SK-N-SH treated with all-trans-retinoic acid at 6 μM for 48 hours (cell line): ENCODE results near the gene KCTD20.
"Not testable (repeated sequence)": the region's sequence is repeated elsewhere in the genome, so short reads cannot be mapped to it uniquely, and the experiment has no call there.

Source experiments
- BACH2 ChIP-seq: fragments of 250-450 bp; sonication (Bioruptor Pico); IDR thresholded peaks from 2 replicates; pipeline ENCODE4 v1.9.0; 2021; ENCODE audit warnings: mild to moderate bottlenecking, borderline replicate concordance
- CSRNP3 ChIP-seq: fragments of 250-450 bp; sonication (Bioruptor Pico); IDR thresholded peaks from 2 replicates; pipeline ENCODE4 v1.5.1; 2021; ENCODE audit warnings: mild to moderate bottlenecking, moderate library complexity
- GLIS3 ChIP-seq: fragments of 250-450 bp; sonication (Bioruptor Pico); IDR thresholded peaks from 2 replicates; pipeline ENCODE4 v1.5.0; 2020; ENCODE audit warnings: mild to moderate bottlenecking, moderate library complexity
- ISL1 ChIP-seq: fragments of 250-450 bp; sonication (Bioruptor Pico); IDR thresholded peaks from 2 replicates; pipeline ENCODE4 v2.1.2; 2022; ENCODE audit warnings: mild to moderate bottlenecking, moderate library complexity
- PATZ1 ChIP-seq: fragments of 250-450 bp; sonication (Bioruptor Pico); IDR thresholded peaks from 2 replicates; pipeline ENCODE4 v1.8.0; 2020; ENCODE audit warnings: mild to moderate bottlenecking, moderate library complexity, borderline replicate concordance
- POU6F1 ChIP-seq: fragments of 250-450 bp; sonication (Bioruptor Pico); IDR thresholded peaks from 2 replicates; pipeline ENCODE4 v1.8.0; 2021; ENCODE audit warnings: low read depth, mild to moderate bottlenecking, moderate library complexity, borderline replicate concordance
- RARB ChIP-seq: fragments of 250-450 bp; sonication (Bioruptor Pico); IDR thresholded peaks from 2 replicates; pipeline ENCODE4 v1.8.0; 2021; ENCODE audit warnings: mild to moderate bottlenecking, moderate library complexity
- SNAI2 ChIP-seq: fragments of 250-450 bp; sonication (Bioruptor Pico); IDR thresholded peaks from 2 replicates; pipeline ENCODE4 v1.5.0; 2020; ENCODE audit warnings: mild to moderate bottlenecking, moderate library complexity
- TSHZ2 ChIP-seq: fragments of 250-450 bp; sonication (Bioruptor Pico); IDR thresholded peaks from 2 replicates; pipeline ENCODE4 v1.5.0; 2020; ENCODE audit warnings: mild to moderate bottlenecking, moderate library complexity
- ZC3H10 ChIP-seq: fragments of 250-450 bp; sonication (Bioruptor Pico); IDR thresholded peaks from 2 replicates; pipeline ENCODE4 v1.5.1; 2021; ENCODE audit warnings: mild to moderate bottlenecking, moderate library complexity
- ZFP30 ChIP-seq: fragments of 450-650 bp; formaldehyde crosslinking; IDR thresholded peaks from 2 replicates; pipeline ENCODE4 v1.5.0; 2022; ENCODE audit warnings: mild to moderate bottlenecking, moderate library complexity
- ZNF565 ChIP-seq: fragments of 450-650 bp; formaldehyde crosslinking; conservative IDR thresholded peaks from 2 replicates; pipeline ENCODE4 v1.5.0; 2020; ENCODE audit warnings: low read depth, mild to moderate bottlenecking, moderate library complexity
- ZNF70 ChIP-seq: fragments of 450-650 bp; formaldehyde crosslinking; IDR thresholded peaks from 2 replicates; pipeline ENCODE4 v1.5.0; 2020; ENCODE audit warnings: mild to moderate bottlenecking, moderate library complexity
- ZNF8 ChIP-seq: fragments of 450-650 bp; formaldehyde crosslinking; IDR thresholded peaks from 2 replicates; pipeline ENCODE4 v1.5.0; 2020; ENCODE audit warnings: mild to moderate bottlenecking, moderate library complexity

- TF ChIP-seq PATZ1 (CRISPR knock-in tag); ZNF70 (CRISPR knock-in tag); CSRNP3 (CRISPR knock-in tag); RARB; POU6F1; GLIS3 (CRISPR knock-in tag); ZNF8 (CRISPR knock-in tag); ISL1 (CRISPR knock-in tag); BACH2 (CRISPR knock-in tag); ZC3H10 (CRISPR knock-in tag); TSHZ2 (CRISPR knock-in tag); ZNF565 (CRISPR knock-in tag); ZFP30 (CRISPR knock-in tag); SNAI2: not testable (repeated sequence)
Observed at GRCh38 chr6:36449173-36449572, 6.4 kb downstream of the KCTD20 start.
